GM18502 (cell line): Measurements from ENCODE around the gene RPRD1A.
A peak's percentile ranks its signal among the peaks of the same experiment; 100 is the strongest.
"Not testable (repeated sequence)": the region's sequence is repeated elsewhere in the genome, so short reads cannot be mapped to it uniquely, and the experiment has no call there.

Experiments used
- ATAC-seq: cut with Tn5 transposase; IDR thresholded peaks from one replicate; pipeline ENCODE4 v1.9.1; 2021; ENCODE audit warnings: mild to moderate bottlenecking; ENCODE audit not compliant: unreplicated experiment, poor library complexity

RPRD1A gene

DNA sequence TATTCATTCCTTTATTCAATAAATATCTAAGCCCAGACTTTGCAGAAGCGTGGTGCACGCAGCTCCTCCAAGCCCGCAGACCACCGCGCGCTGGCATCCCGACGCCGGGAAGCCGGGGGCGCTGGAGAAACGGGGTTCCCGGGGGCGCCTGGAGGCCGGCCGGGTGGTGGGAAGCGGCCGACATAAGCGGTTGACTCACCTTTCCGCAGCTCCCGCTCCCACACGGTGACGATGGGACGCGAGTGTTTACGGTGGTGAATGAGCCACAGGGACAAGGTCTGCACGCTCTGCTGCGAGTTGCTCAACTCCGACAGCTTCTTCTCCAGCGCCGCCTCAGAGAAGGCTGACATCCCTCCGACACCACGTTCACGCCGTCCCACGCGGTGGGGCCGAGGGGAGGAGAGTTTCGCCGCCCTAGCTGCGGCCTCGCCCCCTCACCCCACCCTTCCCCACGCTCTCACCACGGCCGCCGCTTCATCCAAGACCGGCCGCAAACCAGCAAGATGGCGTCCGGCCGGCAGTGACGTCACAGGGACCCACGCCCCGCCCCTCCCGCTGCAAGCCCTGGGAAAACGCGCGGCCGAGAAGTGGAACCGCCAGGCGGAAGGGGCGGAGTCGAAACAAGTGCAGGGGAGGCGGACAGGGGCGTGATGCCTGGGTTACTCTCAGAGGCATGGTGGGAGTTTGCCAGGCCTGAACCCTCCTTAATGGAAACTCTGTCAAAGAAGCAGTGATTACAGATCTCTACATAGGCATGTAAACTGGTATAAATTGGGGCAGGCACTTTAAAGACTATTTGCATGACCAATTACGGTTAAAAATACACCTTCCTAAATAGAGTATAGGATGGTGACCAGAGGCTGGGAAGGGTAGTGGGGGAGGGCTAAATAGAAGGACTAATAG lies at the start of gene RPRD1A:
Gene RPRD1A, minus strand, starts transcription at position 505 of the 903 bp plus-strand sequence. Its CDS starts 155 bp downstream, at position 350.
- peak; percentile 96 for ATAC-seq

GRCh38 chr18:36116771-36117170 lies 49.4 kb upstream of the RPRD1A start:
- ATAC-seq, result not testable (repeated sequence)

GRCh38 chr18:36114738-36115137 lies 47.4 kb upstream of the RPRD1A start:
- ATAC-seq, result no peak

- ATAC-seq, result no peak
Measured at GRCh38 chr18:36114251-36114650, 46.9 kb upstream of the RPRD1A start.

DNA sequence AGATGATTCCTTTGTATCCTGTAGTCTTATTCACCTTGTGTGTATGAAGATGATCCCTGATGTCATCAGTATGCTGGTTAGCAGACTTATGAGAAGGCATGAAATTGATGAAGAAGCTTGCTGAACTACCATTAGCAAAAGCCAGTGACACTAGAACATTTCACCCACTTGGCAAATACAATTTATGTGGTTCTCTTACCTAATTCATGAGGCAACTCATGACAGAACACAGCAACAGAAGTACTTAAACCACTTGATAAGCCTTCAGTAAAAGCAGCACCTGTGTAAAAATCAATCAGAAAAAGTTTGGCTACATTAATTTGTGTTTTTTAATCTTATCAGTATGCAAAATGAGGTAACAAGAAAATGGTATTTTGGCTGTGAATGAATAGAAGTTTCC lies 44.9 kb upstream of the RPRD1A start:
- no peak for ATAC-seq

DNA sequence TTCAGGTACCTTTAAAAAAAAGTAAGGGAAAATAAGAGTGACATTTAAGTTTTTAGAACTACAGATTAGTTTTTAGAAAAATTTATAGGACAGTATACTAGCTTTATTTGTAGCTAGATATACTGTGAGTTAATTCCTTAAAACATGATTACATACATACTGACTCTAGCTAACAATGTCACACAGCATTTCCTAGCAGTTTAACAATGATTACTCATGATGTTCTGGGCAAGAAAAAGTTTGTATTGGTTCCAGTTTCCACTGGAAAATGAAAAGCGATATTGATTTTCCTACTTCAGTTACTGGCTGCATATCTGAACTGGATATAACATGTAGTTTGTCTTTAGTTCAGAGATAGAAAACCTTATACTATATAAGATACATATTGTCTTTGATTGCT lies 42.4 kb upstream of the RPRD1A start:
- no peak for ATAC-seq

- ATAC-seq, result no peak
Measured at GRCh38 chr18:36108601-36109000, 41.2 kb upstream of the RPRD1A start.

DNA sequence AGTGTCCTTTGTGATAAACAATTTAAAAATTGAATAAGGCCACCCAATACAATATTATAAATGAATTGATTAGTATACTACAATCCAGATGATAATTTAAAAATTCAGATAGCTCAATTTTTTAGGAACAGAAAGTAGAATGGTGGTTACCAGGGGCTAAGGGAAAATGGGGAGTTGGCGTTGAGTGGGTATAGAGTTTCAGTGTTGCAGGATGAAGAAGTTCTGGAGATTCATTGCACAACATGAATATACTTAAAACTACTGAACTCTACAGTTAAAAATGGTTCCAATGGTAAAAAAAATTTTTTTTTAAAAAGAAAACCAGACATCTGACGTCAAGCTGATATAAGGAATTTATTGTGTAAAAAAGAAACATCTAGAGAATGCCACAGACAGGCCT lies 40.8 kb upstream of the RPRD1A start:
- no peak for ATAC-seq

DNA sequence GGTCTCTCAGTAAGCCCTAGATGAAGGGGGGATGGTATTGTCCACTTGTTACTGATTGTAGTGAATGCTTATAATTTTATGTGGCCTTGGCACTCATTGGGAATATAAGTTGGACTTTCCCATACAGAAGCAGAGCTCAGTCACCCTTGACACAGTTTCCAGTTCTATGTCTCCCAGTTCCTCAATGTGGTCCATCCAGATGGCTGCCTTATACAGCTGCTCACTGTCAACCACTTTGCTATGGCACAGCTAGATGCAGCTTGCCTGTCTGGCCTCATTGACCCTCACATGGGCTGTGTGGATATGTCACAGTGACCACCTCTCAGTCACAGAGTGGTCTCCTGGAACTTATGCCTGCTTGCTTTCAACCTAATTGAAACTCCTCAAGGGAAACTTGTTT lies 40.1 kb upstream of the RPRD1A start:
- ATAC-seq, result no peak

DNA sequence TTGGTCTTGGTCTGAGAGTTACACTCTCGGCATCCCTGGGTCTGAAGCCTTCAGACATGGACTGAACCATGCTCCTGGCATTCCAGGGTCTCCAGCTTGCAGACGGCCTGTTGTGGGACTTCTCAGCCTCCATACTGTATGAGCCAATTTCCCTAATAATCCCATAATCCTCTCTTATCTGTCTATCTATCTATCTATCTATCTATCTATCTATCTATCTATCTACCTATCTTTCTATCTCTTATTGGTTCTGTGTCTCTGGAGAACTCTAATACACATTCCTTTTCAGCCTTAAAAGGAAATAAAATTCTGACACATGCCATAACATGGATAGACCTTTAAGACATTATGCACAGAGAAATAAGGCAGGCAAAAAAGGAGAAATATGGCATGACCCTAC lies 37.4 kb upstream of the RPRD1A start:
- ATAC-seq, result no peak

DNA sequence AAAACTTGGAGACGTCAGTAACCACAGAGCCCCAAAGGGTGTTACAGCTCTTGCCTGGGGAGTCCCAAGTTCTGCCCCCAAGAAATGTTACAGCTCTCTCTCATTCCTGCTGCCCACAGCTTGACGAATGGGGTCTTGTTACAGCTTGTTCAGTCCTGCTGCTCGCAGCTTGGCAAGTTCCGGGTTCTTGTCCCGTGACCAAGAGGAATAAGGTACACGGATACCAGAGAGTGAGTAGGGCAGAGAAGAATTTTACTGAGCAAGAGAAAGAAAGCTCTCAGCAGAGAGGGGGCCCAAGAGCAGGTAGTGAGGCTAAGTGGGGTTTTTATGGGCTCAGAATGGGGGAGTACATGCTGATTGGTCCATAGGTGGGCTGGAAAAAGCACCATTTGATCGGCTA lies 34.6 kb upstream of the RPRD1A start:
- ATAC-seq, result no peak

DNA sequence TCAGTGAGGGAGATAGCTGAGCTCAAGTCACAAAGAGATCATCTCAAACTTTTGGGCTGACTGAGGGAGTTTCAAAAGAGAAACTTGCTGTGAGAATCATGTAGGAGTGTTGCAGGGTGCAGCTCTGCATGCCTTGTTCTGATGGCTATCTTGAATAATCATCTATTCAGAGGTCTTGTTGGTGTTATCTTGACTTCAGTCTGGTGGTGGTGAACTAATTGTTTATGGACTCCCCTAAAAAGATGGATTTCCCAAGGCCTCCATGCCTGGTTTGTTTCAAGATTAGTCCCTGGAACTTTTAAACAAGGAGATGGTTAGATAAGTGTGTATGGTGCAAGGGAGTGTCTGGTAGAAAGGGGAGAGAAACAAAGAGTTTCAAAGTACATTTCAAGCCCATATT lies 32.0 kb upstream of the RPRD1A start:
- no peak for ATAC-seq

DNA sequence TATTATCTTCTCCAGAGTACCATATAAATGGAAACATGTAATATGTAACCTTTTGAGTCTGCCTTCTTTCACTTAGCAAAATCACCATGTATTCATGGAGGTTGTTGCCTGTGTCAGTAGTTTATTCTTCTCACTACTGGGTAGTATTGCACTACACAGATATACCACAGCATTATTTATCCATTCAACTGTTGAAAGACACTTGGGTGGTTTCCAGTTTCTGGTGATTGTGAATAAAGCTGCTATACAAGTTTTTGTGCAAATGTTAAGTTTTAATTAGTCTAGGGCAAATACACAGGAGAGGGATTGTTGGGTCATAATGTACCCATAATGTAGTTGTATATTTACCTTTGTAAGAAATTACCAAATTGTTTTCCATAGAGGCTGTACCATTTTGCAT lies 29.6 kb upstream of the RPRD1A start:
- ATAC-seq, result no peak

- no peak for ATAC-seq
Measured at GRCh38 chr18:36095936-36096519, 28.7 kb upstream of the RPRD1A start.

DNA sequence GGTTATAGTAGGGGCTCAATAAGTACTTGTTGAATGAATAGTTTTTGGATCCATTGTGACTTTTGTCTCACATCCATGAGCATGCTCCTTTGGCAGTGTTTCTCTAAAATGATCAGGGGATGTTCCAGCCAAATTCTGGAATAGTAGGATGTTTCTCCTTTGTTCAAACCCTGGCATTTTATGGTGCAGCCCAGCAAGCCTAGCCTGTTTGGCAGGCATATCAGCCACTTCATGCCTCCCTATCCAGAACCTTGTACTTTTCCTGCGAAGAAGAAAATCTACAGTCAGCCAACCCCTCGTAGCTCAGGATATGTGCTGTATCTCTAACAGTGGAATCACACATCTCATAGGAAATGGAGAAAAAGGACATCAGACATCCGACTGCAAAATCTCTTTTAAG lies 27.1 kb upstream of the RPRD1A start:
- no peak for ATAC-seq

DNA sequence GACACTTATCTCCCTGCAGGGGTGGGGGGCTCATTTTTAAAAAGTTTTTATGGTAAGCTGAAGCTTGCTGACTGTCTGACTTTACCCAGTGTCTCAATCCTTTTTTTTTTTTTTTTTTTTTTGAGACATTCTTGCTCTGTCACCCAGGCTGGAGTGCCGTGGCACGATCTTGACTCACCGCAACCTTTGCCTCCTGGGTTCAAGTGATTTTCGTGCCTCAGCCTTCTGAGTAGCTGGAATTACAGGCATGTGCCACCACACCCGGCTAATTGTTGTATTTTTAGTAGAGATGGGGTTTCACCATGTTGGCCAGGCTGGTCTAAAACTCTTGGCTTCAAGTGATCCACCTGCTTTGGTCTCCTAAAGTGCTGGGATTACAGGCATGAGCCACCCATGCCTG lies 24.8 kb upstream of the RPRD1A start:
- not testable (repeated sequence) for ATAC-seq

DNA sequence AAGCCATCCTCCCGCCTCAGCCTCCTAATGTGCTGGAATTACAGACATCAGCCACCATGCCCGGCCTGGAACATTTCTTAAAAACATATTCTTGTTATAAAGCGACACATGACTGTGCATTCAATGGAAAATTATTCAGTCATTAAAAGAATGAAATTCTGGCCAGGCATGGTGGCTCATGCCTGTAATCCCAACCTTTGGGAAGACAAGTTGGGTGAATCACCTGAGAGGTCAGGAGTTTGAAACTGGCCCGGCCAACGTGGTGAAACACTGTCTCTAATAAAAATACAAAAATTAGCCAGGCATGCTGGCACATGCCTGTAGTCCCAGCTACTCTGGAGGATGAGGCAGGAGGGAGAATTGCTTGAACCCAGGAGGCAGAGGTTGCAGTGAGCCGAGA lies 21.6 kb upstream of the RPRD1A start:
- no peak for ATAC-seq

DNA sequence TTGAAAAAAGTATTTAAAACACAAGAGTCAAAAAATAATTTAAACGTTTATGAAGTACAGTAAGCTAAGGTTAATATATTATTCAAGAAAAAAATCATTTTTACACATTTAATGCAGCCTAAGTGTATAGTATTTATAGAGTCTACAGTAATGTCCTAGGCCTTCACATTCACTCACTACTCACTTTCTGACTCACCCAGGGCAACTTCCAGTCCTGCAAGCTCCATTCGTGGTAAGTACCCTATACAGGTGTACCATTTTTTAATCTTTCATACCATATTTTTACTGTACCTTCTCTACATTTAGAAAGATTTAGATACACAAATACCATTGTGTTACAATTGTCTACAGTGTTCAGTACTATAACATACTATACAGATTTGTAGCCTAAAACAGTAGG lies 20.9 kb upstream of the RPRD1A start:
- no peak for ATAC-seq

DNA sequence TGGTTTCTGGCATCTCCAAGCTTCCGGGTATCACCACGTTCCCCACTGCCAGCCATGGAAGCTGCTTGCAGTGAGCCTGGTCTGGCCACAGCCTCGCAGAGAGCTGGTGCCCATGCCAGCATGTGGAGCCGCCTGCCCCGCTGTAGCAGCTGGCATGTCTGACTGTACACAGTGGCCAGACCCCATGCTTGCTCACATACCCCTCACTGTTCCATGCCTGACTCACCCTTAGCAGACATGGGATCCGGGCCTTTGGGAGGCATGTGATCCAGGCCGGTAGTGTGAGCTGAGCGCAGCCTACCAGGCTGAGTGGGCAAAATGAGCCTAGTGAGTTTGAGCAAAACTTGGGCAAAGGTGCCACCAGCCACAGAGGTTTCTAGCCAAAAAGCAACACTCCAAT lies 18.8 kb upstream of the RPRD1A start:
- ATAC-seq, result no peak

DNA sequence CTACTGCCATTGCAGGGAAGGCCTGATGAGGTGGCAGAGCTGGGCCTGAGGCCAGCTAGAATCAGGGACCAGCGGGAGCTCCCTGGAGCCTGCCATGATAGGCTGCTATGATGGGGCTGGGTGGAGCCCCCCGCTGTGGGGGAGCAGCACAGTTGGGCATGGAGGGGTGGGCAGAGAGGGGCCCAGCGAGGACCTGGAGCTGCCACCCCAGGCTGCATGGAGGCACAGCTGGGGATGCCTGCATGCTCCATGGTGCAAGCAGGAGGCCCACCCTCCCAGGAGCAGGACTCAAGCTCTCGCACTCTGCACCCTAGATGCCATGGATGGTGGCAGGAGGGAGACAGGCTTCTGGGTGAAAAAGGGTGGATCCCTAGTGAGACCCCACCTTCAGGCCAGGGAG lies 17.8 kb upstream of the RPRD1A start:
- no peak for ATAC-seq

DNA sequence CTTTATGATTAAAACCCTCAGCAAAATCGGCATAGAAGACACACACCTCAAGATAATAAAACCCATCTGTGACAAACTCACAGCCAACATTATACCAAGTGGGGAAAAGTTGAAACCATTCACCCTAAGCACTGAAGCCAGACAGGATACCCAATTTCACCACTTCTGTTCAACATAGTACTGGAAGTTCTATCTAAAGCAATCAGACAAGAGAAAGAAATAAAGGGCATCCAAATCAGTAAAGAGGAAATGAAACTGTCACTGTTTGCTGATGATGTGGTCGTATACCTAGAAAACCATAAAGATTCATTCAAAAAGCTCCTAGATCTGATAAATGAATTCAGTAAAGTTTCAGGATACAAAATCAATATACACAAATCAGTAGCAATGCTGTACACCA lies 16.4 kb upstream of the RPRD1A start:
- ATAC-seq, result no peak

DNA sequence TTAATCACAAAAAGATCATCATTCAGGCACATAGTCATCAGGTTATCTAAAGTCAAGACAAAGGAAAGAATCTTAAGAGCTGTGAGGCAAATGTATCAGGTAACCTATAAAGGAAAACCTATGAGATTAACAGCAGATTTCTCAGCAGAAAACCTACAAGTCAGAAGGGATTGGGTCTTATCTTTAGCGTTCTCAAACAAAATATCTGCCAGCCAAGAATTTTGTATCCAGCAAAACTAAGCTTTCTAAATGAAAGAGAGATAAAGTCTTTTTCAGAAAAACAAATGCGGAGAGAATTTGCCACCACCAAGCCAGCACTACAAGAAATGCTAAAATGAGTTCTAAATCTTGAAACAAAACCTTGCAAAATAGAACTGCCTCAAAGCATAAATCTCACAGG lies 13.8 kb upstream of the RPRD1A start:
- ATAC-seq, result not testable (repeated sequence)
